IgD-negative memory B cell (primary cell): ENCODE measurements around the gene PCSK4. TPM values are rescaled to one million over a fixed set of nuclear protein-coding genes. Genes with fewer than 3 reads are reported as not detected.

Experiments used
- H3K27ac Mint-ChIP-seq, 3 donors: one replicate each; pipeline ENCODE4 v1.8.0; 2020 to 2022; ENCODE audit warnings: mild to moderate bottlenecking in 3 of 3, mixed read lengths in 3 of 3, moderate library complexity in 1 of 3
- H3K27me3 Mint-ChIP-seq: one replicate; pipeline ENCODE4 v1.8.0; 2021; ENCODE audit warnings: mixed read lengths
- H3K36me3 Mint-ChIP-seq: one replicate; pipeline ENCODE4 v1.8.0; 2020; ENCODE audit warnings: mild to moderate bottlenecking, mixed read lengths
- H3K4me1 Mint-ChIP-seq, 3 donors: one replicate each; pipeline ENCODE4 v1.8.0; 2020 to 2022; ENCODE audit warnings: mixed read lengths in 3 of 3, mild to moderate bottlenecking in 1 of 3
- H3K4me3 Mint-ChIP-seq, 4 donors: one replicate each; pipeline ENCODE4 v1.8.0; 2020 to 2022; ENCODE audit warnings: mild to moderate bottlenecking in 4 of 4, mixed read lengths in 4 of 4, moderate library complexity in 3 of 4
- H3K9me3 Mint-ChIP-seq, 3 donors: one replicate each; pipeline ENCODE4 v1.8.0; 2020 to 2021; ENCODE audit warnings: mixed read lengths in 3 of 3, mild to moderate bottlenecking in 1 of 3
- polyA plus RNA-seq: library from polyadenylated mRNA; unstranded; fragments of 300-500 nt; fragmentation: Illumina TruSeq; gene quantifications from one replicate; pipeline ENCODE4 v1.2.3, GENCODE V29; 2021

The PCSK4 gene
- polyA plus RNA-seq, 1 donor from 2014 or later = not detected

DNA sequence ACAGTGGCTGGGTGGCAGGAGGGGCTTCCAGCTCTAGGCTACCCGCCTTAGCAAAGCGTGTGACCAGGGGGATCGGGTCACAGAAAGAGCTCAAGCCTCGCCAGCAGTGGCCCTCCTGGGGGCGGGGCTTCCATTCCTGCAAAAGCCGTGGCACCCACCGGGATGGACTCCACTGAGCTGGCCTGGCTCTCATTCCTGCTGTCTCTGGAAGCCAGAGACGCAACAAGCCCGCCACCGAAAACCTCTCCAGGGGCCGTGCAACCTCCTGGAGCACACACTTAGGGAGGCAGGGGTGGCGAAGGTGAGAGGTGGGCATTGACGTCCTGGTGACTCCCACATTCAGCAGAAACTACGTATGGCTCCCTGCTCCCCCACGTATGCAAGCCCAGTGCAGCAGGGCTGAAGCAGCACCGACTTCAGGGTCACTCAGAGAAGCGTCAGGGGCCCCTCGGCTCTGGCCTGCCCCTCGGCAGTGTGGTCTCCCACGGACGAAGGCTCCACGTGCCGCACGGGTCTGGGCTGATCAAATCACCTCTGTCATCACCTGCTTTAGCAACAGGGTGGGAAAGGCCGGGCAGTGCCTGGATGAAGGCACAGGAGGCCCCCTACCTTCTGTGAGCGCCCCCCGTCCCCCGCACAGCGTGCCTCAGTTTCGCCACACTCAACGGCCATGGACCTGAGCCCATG lies 14.3 kb downstream of the PCSK4 start:
- Mint-ChIP-seq H3K4me1 (peaks cover 7 to 14% (median 11%) of the 10 kb centered on the region in 3 donors), H3K9me3 (no peaks in the 10 kb centered on the region), H3K27ac (peak overlapping the region in 1 of 3 donors; percentile 87), H3K36me3 (peaks cover 3% of the 10 kb centered on the region), H3K27me3 (peaks cover 2% of the 10 kb centered on the region), H3K4me3 (peak overlapping the region in 1 of 4 donors; percentile 9)

DNA sequence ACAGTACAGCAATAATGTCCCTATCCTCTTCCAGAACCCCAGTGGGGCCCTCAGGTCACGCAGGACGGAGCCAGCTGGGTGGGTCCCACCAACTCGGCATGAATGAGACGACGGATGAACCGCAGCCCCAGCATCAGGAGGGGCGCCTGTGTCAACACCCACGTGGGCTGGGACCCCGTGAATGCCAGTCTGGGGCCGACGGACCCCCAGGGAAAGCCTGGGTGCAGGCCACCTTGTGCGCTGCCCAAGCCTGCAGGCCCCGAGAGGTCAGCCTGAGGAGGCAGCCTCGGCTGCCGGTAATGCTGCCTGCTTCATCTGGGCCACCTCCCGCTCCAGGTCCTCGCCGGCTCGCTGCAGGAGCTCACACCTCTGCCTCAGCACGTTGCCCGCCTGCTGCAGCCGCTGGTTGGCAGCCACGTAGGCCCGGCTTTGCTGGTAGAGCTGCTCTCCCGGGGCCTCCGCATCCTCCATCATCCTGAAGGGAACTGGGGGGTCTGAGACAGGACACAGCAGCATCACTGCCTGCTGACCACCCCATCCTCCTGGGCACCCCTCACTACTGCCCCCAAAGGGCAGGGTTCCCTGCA lies 15.3 kb downstream of the PCSK4 start:
- H3K4me3 Mint-ChIP-seq = peak overlapping the region in 1 of 4 donors; percentile 39
- H3K27me3 Mint-ChIP-seq = peaks cover 4% of the 10 kb centered on the region
- H3K4me1 Mint-ChIP-seq = peaks cover 7 to 14% (median 14%) of the 10 kb centered on the region in 3 donors
- peak overlapping the region in 1 of 3 donors; percentile 10 for H3K27ac Mint-ChIP-seq
- no peaks in the 10 kb centered on the region for H3K9me3 Mint-ChIP-seq
- peaks cover 3% of the 10 kb centered on the region for H3K36me3 Mint-ChIP-seq

DNA sequence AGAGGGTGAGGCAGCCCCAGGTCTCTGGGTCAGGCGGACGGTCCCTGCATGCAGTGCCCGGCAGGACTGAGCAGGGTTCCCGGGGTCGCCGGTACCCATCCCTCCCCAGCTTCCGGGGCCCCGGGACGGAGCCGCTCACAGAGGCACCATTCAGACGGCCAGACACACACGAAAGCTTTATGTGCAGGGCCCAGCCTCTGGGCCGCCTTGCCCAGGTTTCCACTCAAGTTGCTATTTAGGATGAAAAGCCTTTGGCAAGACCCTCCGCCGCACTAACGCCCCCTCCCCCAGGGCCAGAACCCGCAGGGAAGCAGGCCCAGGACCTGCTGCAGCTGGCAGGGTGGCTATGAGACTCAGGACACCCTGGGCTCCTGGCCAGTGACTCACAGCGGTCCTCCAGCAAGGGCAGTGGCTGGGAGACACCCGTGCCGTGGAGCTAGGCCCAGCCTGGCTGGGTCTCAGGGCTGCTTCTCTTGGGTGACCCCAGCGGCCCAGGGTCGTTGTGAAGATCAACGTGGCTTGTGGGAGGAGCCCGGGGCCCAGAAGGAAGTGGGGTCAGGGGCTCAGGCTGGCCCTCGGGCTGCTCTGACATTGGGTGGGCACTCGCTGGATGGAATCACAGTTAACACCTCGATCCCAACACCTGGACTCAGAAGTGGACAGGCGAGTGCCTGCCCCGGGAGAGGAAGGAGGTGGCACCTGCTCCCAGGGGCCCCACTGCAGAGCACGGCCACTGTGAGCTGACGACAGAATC lies 16.0 kb downstream of the PCSK4 start:
- H3K36me3 Mint-ChIP-seq = peaks cover 3% of the 10 kb centered on the region
- H3K27ac Mint-ChIP-seq = peak overlapping the region in 1 of 3 donors; percentile 10
- H3K4me1 Mint-ChIP-seq = peaks cover 4 to 12% (median 12%) of the 10 kb centered on the region in 3 donors

DNA sequence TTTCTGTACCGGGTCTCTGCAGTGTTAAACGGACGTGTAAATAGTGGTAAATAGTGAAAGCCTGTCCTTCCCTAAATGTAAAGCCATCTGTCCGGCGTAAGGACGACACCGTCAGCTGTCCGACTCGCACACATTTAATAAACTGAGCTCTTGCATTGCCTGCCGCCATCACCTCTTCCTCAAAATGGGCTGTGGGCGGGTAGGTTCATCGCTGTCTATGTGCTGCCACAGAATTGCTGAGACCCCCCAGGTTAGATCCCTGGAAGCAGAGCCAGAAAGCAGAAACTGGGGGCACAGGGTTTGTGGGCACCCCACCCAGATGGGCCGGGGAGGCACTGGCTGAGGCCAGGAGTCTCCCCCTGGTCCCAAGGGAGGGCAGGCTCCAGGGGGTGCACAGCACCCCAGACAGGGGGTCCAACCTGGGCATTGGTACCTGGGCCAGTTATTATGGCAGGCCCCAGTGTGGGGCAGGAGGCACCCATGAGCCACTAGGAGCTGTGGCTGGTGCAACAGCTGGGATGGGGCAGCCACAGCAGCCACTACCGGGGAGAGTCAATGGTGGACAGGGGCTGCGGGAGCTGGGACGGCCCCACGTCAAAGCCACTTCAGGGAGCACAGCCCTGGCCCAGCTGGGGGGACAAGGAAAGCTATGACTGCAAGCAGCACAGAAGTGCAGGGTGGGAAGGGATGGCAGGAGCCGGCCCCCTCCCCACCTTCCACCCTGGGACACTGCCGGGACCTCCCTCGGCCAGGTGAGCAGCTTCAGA lies 16.9 kb downstream of the PCSK4 start:
- peak overlapping the region in 2 of 3 donors; percentile 32 to 71 for H3K27ac Mint-ChIP-seq

More for the DNA sequence above, 16.0 kb downstream of the PCSK4 start:
- peak overlapping the region in 1 of 4 donors; percentile 39 for H3K4me3 Mint-ChIP-seq
- peaks cover 4% of the 10 kb centered on the region for H3K27me3 Mint-ChIP-seq
- H3K9me3 Mint-ChIP-seq = no peaks in the 10 kb centered on the region

DNA sequence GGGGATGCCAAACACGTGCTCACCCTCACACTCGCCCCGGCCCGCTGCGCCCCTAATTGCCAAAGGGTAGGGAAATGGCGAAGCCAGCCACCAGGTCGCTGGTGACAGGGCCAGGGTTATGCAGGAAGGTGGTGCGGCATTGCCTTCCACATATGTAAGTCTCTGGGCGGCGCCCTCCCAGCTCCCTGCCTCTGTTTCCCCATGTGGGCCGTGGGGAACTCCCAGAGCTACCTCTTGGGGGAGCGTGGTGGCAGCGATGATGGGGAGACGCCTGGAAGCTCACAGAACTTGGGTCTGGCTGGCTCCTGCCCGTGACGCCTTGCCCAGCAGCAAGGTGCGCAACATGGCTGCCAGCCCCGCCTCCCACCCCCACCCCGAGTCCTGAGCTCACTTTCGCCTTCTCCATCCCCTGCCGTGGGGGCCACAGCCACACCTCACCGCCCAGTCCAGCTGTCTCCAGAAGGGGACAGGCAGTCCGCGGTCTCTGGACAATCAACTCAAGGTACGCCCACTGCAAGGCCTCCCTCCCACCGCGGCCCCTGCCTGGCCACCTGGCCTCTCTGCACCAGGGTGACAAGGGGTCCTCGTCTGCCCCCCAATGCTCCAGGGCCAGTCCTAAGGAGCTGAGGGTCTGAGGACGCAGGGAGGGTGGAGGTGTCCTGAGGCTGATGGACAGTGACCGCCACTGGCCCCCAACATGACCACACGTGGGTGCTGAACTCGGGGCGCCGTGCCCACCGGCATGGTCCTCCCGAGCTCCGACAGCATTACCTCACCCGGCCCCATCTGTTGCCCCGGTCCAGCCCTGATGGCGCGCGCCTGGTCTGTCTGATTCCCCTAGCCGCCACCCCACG lies 17.7 kb downstream of the PCSK4 start:
- peaks cover 6% of the 10 kb centered on the region for H3K27me3 Mint-ChIP-seq
- H3K4me3 Mint-ChIP-seq = peak overlapping the region in 2 of 4 donors; percentile 52 to 55
- H3K9me3 Mint-ChIP-seq = no peaks in the 10 kb centered on the region
- peaks cover 3% of the 10 kb centered on the region for H3K36me3 Mint-ChIP-seq
- H3K27ac Mint-ChIP-seq = peak overlapping the region in 2 of 3 donors; percentile 64 to 71
- peaks cover 0 to 9% (median 8%) of the 10 kb centered on the region in 3 donors for H3K4me1 Mint-ChIP-seq

More for the DNA sequence above, 16.9 kb downstream of the PCSK4 start:
- Mint-ChIP-seq H3K9me3 (no peaks in the 10 kb centered on the region), H3K27me3 (peaks cover 6% of the 10 kb centered on the region), H3K36me3 (peaks cover 3% of the 10 kb centered on the region), H3K4me3 (peak overlapping the region in 1 of 4 donors; percentile 55), H3K4me1 (peaks cover 0 to 9% (median 9%) of the 10 kb centered on the region in 3 donors)

DNA sequence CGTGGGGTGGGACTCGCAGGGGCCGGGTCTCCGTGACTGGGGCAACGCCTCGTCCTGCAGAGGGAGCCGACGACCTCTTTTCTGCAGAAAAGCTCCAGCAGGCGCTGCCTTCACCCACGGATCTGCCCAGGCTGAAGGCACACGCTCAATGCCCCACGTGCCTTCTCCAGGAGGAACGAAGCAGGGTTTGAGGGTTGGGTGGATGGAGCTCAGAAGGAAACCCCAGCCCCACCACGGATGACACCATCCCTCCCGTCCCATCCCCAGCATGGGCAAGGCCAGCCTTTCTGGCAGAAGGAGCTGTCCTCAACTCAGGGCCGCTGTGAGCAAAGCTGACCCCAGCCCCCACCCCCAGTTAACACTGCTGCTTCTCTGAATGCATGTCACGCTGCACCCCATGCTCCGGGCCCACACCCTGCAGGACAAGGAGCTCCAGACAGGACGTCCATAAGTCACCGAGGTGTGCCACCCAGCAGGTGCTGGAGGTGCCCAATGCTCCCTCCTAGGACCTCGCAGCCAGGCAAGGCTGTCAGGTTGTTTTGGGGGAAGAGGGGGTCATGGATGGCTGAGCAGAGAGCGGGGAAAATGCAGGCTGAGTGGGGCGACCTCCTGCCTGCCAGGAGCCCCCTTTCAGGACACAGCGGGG lies 18.5 kb downstream of the PCSK4 start:
- peak overlapping the region in 1 of 3 donors; percentile 72 for H3K27ac Mint-ChIP-seq
- H3K27me3 Mint-ChIP-seq = peaks cover 6% of the 10 kb centered on the region
- H3K9me3 Mint-ChIP-seq = no peaks in the 10 kb centered on the region
- H3K36me3 Mint-ChIP-seq = peaks cover 3% of the 10 kb centered on the region
- H3K4me1 Mint-ChIP-seq = peaks cover 0 to 8% (median 5%) of the 10 kb centered on the region in 3 donors
- H3K4me3 Mint-ChIP-seq = peak overlapping the region; percentile 63 to 92 (median 74)

DNA sequence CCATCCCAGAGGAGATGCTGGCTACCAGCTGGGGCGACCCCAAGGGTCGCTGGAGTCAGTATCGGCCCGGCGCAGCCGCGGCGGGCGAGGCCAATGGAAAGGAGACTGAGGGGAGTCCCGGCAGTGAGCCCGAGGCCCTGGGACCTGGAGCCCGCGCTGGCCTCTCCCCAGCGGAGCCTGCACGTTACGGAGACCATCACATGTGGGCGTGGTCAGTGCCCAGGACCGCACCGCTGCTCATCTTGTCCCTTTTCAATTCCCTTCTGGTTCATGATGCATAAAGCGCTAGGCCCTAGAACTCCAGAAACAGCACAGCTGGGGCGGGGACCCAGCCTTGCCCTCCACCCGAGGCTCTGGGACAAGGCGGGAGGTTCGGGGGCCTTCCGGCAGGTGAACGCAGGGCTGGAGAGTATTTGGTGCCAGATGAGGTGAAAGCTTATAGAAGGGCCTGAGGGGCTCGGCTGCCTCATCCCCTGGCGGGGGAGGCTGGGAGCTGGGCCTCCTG lies 19.1 kb downstream of the PCSK4 start:
- peaks cover 3% of the 10 kb centered on the region for H3K36me3 Mint-ChIP-seq
- H3K27me3 Mint-ChIP-seq = peaks cover 6% of the 10 kb centered on the region
- H3K9me3 Mint-ChIP-seq = no peaks in the 10 kb centered on the region
- peak overlapping the region in 1 of 3 donors; percentile 72 for H3K27ac Mint-ChIP-seq
- H3K4me1 Mint-ChIP-seq = peaks cover 0 to 8% (median 5%) of the 10 kb centered on the region in 3 donors
- H3K4me3 Mint-ChIP-seq = peak overlapping the region; percentile 63 to 92 (median 78)

DNA sequence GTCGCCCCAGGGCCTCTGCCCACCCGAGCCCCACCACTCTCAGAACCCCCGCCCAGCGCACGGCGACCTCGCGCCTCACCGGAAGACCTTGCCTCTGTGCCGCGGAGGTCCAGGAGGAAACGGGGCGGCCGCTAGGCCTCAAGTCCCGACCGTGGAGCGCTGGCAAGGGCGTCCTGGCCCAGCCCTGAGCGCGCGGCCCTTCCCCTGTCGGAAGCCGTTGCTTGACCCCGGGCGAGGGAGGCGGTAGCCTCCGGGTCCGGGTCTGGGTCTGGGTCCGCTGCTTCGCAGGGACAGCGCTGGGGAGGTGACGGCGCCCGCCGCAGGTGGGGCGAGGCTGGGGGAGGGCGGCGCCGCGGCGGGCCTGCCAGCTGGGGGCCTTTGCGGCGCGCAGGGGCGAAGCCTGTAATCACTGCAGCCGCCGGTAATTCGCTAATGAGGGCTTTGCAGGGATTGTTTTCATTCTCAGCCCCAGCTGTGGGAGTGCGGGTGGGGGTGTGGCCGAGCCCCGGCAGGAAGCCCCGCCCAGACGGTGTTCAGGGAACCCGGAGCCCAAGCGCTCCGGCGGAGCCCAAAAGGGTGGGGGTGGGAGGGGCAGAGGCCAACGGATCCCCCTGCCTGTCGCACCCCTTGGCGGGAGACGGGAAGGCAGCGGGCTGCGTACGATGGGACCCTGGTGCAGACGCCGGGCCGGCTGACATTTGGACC lies 19.7 kb downstream of the PCSK4 start:
- H3K36me3 Mint-ChIP-seq = peaks cover 3% of the 10 kb centered on the region
- no peaks in the 10 kb centered on the region for H3K9me3 Mint-ChIP-seq
- H3K4me3 Mint-ChIP-seq = peak overlapping the region; percentile 63 to 86 (median 77)
- H3K4me1 Mint-ChIP-seq = peaks cover 0 to 8% (median 5%) of the 10 kb centered on the region in 3 donors
- H3K27ac Mint-ChIP-seq = no peak overlapping the region
- peaks cover 6% of the 10 kb centered on the region for H3K27me3 Mint-ChIP-seq

DNA sequence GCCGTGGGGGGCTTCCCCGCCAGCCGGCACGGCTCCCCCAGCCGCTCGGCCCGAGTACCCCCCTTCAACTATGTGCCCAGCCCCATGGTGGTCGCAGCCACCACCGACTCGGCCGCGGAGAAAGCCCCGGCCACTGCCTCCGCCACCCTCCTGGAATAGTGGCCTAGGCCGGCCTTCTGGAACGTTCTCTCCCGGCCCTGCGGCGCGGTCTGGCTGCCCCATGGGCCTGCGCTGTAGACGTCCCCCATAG lies 20.2 kb downstream of the PCSK4 start:
- Mint-ChIP-seq H3K27me3 (peaks cover 7% of the 10 kb centered on the region), H3K27ac (no peak overlapping the region), H3K4me1 (peaks cover 0 to 8% (median 5%) of the 10 kb centered on the region in 3 donors), H3K4me3 (peak overlapping the region; percentile 35 to 84 (median 74)), H3K36me3 (peaks cover 3% of the 10 kb centered on the region), H3K9me3 (no peaks in the 10 kb centered on the region)

DNA sequence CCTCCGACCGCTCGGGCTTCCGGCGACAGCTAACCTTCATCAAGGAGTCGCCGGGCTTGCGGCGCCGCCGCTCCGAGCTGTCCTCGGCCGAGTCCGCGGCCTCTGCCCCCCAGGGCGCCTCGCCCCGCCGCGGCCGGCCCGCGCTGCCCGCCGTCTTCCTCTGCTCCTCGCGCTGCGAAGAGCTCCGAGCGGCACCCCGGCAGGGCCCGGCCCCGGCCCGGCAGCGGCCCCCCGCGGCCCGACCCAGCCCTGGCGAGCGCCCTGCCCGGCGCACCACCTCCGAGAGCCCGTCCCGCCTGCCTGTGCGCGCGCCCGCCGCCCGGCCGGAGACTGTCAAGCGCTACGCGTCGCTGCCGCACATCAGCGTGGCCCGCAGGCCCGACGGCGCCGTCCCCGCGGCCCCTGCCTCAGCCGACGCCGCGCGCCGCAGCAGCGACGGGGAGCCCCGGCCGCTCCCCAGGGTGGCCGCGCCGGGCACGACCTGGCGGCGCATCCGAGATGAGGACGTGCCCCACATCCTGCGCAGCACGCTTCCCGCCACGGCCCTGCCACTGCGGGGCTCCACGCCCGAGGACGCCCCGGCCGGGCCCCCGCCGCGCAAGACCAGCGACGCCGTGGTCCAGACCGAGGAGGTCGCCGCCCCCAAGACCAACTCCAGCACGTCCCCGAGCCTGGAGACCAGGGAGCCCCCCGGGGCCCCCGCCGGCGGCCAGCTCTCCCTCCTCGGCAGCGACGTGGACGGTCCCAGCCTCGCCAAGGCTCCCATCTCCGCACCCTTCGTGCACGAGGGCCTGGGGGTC lies 20.7 kb downstream of the PCSK4 start:
- no peaks in the 10 kb centered on the region for H3K9me3 Mint-ChIP-seq
- H3K27ac Mint-ChIP-seq = no peak overlapping the region

DNA sequence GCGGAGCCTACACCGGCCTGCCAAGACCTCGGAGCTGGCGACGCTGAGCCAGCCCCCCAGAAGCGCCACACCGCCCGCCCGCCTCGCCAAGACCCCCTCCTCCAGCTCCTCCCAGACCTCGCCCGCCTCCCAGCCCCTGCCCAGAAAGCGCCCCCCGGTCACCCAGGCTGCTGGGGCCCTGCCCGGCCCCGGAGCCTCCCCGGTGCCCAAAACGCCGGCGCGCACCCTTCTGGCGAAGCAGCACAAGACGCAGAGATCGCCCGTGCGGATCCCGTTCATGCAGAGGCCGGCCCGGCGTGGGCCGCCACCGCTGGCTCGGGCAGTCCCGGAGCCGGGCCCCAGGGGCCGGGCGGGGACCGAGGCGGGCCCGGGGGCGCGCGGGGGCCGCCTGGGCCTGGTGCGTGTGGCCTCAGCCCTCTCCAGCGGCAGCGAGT lies 21.3 kb downstream of the PCSK4 start:
- H3K9me3 Mint-ChIP-seq = no peaks in the 10 kb centered on the region
- peak overlapping the region in 3 of 4 donors; percentile 12 to 70 (median 21) for H3K4me3 Mint-ChIP-seq
- peaks cover 3% of the 10 kb centered on the region for H3K36me3 Mint-ChIP-seq
- H3K4me1 Mint-ChIP-seq = peaks cover 0 to 8% (median 5%) of the 10 kb centered on the region in 3 donors
- peaks cover 10% of the 10 kb centered on the region for H3K27me3 Mint-ChIP-seq
- no peak overlapping the region for H3K27ac Mint-ChIP-seq

More for the DNA sequence above, 20.7 kb downstream of the PCSK4 start:
- H3K27me3 Mint-ChIP-seq = peaks cover 8% of the 10 kb centered on the region
- H3K4me1 Mint-ChIP-seq = peaks cover 0 to 8% (median 5%) of the 10 kb centered on the region in 3 donors
- H3K4me3 Mint-ChIP-seq = peak overlapping the region in 2 of 4 donors; percentile 35 to 70
- peaks cover 3% of the 10 kb centered on the region for H3K36me3 Mint-ChIP-seq

DNA sequence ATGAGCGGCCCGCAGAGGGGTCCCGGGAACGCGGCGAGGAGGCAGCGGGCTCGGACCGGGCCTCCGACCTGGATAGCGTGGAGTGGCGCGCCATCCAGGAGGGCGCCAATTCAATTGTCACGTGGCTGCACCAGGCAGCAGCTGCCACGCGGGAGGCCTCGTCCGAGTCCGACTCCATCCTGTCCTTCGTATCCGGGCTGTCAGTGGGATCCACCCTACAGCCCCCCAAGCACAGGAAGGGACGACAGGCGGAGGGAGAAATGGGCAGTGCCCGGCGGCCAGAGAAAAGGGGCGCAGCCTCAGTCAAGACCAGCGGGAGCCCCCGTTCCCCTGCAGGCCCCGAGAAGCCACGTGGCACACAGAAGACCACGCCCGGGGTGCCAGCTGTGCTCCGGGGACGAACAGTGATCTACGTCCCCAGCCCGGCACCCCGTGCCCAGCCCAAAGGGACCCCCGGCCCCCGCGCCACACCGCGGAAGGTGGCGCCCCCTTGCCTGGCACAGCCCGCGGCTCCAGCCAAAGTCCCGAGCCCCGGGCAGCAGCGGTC lies 21.8 kb downstream of the PCSK4 start:
- Mint-ChIP-seq H3K4me1 (peaks cover 0 to 8% (median 5%) of the 10 kb centered on the region in 3 donors), H3K36me3 (peaks cover 1% of the 10 kb centered on the region), H3K27ac (no peak overlapping the region), H3K4me3 (peak overlapping the region in 2 of 4 donors; percentile 12 to 81), H3K27me3 (peaks cover 10% of the 10 kb centered on the region), H3K9me3 (no peaks in the 10 kb centered on the region)
